Activated CD4-positive, CD25-positive, alpha-beta regulatory T cell (primary cell): ENCODE data around the gene HEATR1.
"Not testable (repeated sequence)": the region's sequence is repeated elsewhere in the genome, so short reads cannot be mapped to it uniquely, and the experiment has no call there.

Source experiments
- DNase-seq, 4 experiments: peaks; one replicate each; lab custom pipeline; 2025; lab: John Stamatoyannopoulos, UW

HEATR1 gene, protein sequence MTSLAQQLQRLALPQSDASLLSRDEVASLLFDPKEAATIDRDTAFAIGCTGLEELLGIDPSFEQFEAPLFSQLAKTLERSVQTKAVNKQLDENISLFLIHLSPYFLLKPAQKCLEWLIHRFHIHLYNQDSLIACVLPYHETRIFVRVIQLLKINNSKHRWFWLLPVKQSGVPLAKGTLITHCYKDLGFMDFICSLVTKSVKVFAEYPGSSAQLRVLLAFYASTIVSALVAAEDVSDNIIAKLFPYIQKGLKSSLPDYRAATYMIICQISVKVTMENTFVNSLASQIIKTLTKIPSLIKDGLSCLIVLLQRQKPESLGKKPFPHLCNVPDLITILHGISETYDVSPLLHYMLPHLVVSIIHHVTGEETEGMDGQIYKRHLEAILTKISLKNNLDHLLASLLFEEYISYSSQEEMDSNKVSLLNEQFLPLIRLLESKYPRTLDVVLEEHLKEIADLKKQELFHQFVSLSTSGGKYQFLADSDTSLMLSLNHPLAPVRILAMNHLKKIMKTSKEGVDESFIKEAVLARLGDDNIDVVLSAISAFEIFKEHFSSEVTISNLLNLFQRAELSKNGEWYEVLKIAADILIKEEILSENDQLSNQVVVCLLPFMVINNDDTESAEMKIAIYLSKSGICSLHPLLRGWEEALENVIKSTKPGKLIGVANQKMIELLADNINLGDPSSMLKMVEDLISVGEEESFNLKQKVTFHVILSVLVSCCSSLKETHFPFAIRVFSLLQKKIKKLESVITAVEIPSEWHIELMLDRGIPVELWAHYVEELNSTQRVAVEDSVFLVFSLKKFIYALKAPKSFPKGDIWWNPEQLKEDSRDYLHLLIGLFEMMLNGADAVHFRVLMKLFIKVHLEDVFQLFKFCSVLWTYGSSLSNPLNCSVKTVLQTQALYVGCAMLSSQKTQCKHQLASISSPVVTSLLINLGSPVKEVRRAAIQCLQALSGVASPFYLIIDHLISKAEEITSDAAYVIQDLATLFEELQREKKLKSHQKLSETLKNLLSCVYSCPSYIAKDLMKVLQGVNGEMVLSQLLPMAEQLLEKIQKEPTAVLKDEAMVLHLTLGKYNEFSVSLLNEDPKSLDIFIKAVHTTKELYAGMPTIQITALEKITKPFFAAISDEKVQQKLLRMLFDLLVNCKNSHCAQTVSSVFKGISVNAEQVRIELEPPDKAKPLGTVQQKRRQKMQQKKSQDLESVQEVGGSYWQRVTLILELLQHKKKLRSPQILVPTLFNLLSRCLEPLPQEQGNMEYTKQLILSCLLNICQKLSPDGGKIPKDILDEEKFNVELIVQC (N-terminal part only)

DNA sequence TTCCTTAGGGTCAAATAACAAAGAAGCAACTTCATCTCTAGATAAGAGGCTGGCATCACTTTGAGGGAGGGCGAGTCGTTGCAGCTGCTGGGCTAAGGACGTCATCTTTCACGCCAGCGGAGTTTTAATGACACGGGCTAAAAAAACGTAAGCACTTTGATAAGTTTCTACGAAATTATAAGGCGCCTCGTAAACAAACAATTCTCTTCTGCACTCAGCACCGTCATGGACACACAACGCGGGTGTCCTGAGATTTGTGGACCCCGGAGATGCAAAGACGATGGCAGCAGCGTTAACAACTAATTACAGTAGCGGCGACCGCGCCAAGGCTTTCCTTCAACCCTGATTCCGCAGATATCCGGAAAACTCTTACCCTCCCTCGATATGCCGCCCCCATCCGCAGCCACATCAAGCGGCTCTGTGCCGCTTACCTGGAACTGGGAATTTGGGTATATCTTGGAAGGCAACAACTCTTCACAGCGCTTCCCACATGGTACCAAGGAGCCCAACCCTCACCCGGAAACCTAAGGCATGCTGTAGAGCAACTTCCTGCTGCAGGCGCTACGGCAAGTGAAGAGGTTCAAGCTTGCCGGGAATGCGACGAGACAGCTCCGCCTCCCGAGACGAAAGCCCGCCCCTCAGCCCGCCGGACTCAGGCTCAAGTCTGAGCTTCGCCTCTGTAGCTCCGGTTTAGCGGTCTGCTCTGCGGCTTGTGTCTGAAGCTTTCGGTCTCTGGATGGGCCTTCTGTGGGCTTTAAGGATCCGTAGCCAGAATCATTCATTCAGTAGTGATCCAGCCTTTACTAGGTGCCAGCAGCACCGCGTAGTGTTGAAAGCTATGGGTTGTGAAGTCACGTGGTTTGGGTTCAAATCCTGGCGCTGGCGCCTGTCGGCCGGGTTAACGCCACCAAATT, at the start of gene HEATR1:
TSS of gene HEATR1 (minus strand) at position 526 of the 914 bp plus-strand sequence. CDS start at position 105, 421 bp downstream.
- peak; percentile 57 to 69 (median 62) for DNase-seq

DNA sequence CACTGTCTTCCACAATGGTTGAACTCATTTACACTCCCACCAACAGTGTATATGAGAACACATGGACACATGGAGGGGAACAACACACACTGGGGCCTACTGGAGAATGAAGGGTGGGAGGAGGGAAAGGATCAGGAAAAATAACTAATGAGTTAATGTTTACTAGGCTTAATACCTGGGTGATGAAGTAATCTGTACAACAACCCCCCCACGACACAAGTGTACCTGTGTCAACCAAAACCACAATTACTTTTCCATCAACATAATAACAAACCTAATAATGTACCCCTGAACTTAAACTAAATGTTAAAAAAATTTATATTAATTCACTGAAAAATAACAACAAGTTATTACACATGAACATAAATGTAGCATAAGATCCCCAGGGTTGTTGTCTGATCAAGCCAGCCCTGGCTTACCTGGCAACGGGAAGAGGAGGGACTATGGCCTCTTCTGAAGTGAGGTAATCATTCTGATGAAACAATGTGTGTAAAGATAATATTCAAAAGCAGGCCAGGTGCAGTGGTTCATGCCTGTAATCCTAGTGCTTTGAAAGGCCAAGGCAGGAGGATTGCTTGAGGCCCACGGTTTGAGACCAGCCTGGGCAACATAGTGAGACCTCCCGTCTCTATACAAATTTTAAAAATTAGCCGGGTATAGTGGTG, 40.8 kb upstream of the HEATR1 start:
- no peak for DNase-seq

DNA sequence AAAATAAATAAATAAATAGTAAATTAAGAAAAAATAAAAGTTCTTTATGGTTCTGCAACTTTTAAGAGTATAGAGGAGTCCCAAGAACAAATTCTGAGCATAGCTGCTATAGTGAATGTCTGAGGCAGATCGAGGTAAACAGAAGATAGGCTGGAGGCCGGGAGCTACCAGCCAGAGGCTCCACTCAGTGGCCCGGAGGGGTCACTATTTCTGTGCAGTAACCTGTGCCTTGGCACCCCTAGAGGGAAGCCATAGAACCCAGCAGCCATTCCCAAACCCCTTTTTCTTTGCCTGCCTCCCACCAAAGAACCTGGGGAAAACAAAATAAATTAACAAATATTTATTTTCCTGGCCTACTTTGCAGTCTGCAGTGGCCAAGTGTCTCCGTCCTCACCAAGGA, 38.4 kb upstream of the HEATR1 start:
- DNase-seq, result no peak

DNA sequence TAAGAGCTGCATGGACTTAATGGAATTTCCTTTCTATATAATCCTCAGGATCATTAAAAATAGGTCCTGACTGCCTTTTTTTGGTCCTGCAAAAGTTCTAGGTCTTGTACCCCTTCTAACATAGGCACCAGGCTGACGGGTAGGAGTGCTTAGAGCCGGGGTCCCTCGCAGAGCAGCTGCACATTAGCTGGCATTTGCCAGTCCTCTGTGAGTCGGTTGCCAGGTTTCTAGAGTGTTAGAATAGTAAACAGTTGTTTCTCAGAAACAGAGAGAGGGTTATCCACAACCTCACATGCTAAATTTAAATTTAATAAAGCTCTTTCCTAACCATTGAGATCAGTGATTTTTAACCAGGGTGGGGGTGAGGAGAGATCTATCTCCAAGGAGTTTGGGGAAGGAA, 35.4 kb upstream of the HEATR1 start:
- DNase-seq, result no peak

DNA sequence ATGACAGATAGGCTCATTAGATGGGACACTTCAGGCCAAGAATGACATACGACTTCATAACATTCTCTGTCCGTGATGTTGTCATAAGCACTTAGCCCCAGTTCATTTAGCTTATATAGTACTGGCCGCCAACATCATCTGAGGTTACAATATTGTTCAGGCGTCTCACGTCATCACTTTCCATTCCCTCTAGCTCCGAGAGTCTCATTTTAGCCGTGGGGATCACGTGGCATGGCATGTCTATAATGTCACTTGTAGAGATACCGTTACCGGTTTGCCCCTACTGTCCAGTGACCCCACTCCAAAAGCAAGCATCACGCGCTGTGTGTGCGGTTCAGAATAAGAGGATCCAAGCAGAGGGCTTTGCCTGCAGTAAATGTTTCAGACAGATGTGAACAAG, 34.6 kb upstream of the HEATR1 start:
- DNase-seq, result no peak

DNA sequence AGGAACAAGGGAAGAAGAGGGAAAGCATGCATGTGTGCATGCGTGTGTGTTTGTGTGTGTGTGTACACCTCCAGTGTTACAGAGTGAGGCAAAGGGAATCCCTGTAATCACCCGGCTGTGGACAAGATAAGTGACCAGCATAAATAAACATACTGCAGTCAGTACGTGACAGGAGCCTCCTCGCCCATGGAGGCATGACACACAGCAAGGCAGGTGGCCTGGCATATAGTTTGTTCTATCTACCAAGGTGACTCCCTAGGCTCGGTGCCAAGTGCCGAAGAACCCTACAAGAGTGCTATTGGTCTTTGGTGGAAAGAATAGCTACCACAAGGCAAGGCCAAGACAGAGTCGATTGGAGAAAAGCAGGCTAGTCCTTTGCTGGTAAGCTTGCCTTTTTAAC, 31.7 kb upstream of the HEATR1 start:
- DNase-seq, result no peak

DNA sequence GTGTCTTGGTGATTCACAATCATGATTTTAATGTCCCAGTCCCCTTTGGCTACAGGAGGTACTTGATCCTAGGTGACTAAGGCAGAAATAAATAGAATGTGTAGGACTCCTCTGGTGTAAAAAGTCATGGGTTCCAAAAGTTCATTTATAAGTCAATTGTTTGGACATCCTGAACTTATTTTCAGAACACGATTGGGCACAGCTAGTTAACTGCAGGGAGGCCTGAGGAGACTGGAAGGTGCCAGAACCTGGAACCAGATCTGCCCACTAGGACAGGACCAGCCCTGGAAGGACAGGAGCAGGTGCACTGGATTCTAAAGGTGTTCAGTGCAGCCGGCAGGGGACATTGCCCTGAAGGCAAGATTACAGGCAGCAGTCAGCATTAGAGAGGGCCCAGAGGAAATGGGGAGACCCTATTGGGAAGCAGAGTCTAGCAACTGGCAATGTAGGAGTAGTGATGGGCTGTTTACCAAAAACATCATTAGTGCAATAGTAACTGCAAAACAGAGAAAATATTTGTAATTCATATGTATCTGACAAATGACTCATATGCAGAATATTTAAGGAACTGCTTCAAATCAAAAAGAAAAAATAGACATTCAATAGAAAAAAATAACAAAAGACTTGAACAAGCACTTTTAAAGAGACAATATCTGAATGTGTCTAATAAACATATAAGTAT, 23.6 kb upstream of the HEATR1 start:
- DNase-seq, result no peak

DNA sequence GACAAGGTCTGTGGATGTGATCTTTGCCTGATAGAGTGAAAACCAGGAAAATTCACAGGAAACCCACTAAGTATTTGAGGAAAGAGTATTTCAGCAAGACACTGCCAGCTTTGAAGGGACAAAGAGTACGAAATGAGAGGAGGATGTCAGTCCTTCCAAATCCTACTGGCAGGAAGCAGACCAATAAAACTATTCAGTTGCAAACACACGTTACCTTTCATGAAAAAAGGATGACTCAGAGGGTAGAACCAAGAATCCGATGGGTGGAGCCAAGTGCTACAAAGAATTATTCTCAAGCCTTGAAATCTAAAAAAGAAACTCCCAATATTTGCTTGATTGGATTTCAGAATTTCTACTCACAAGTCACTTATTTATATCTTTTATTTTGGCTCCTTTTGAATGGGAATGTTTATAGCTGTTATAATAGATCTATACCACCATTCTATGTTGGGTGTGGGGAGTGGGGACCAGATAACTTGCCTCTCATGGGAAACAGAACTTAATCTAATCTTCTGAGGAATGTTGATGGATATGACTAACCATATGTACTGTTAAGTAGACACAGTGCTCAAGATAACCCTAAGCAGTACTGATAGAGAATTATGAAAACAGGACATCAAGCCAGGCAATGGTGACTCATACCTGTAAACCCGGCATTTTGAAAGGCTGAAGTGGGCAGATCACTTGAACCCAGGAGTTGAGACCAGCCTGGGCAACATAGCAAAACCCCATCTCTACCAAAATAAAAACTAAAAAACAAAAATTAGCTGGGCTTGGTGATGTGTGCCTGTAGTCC, 19.3 kb upstream of the HEATR1 start:
- DNase-seq, result no peak

DNA sequence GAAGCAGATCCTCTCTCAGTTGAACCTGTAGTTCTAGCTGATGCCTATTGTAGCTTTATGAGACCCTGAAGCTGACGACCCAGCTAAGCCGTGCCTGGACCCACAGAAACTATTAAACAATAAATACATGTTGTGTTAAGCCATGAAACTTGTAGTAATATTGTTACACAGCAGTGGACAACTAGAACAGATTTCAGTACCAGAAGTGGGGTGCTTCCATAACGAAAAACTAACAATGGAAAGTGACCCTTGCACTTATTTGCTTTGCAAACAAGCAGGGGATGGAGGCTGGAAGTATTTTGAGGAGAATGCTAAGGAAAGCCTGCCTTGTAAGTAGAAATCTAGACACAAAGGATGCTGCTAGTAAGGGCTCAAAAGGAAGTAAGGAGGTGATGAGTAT, 18.1 kb upstream of the HEATR1 start:
- DNase-seq, result no peak

DNA sequence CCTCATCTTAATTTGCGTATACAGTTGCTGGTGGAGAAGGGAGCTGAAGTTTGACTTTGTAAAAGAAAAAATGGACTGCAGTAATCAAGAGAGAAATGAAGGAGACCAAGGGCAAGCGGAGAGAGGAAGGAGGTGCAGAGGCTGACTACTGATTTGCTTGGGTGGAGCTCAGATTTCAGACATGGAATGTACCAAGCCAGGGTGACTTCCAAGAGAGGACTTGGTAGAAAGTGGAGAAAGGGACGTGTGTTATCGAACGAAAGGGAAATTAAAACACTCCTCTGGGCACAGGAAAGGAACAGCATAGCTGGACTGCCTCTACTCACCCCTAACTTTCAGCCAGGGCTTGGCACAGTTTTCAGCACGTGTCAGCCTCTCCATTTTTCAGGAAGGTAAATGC, 15.1 kb upstream of the HEATR1 start:
- no peak for DNase-seq

DNA sequence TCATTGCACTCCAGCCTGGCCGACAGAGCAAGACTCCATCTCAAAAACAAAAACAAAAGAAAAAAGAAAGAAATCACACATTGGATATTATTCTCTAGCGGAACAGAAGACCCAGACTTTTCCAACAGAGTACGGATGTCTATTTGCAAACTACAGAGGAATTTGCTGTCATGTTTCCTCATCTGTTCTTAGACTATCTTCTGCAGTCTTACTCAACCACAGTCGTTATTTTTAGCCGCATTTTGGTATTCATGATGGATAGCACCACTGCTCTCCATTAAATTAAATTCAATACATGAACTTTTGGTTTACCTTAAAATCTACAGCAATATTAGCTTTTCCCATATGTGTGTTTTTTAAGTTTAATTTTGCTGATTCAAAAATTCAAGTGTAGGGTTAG, 14.2 kb upstream of the HEATR1 start:
- no peak for DNase-seq

DNA sequence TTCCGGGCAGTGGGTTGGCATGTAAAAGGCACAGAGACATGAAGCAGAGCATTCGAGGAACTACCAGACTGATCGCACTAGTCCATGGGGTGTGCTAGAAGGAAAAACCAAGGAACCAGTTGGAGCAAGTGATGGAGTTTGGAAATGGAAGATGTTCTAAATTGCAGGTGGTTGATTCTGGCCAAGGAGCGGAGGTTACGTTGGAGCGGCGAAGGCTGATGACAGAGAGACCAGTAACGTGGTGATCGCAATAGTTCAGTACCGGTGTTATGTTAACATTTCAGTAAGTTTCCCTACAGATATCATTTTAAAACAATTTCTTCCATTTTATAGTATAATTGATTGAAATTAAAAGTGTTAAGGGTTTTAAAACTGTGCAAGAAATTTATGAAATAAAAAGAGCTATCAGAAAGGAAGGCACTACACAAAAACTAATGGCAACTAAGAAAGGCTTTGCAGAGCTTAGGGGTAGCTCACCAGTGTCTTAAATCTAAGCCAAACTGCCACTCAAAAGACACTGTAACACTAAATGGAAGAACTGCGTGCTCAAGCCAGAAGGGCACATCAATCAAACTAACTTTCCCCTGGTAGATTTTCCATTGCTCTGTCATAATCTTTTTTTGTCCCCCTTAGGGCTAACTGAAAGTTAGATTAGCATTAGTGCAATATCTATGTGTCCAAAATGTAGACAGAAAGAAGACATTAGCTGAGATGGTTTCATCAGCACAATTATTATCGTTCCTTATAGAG, 11.3 kb upstream of the HEATR1 start:
- DNase-seq, result no peak

DNA sequence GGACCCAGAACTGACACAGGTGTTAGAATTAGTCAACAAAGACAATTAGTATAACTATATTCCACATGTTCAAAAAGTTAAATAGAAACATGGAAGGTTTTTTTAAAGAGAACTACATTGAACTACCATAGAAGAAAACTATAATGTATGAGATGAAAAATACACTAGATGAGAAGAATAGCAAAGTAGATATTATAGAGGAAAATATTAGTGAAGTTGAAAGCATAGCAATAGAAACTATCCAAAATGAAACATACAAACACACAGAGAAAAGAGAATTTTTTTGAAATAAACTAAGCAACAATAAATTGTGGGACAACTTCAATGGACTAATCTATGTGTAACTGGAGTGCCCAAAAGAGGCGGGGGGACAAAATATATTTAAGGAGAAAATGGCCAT, 8.0 kb upstream of the HEATR1 start:
- DNase-seq, result no peak

DNA sequence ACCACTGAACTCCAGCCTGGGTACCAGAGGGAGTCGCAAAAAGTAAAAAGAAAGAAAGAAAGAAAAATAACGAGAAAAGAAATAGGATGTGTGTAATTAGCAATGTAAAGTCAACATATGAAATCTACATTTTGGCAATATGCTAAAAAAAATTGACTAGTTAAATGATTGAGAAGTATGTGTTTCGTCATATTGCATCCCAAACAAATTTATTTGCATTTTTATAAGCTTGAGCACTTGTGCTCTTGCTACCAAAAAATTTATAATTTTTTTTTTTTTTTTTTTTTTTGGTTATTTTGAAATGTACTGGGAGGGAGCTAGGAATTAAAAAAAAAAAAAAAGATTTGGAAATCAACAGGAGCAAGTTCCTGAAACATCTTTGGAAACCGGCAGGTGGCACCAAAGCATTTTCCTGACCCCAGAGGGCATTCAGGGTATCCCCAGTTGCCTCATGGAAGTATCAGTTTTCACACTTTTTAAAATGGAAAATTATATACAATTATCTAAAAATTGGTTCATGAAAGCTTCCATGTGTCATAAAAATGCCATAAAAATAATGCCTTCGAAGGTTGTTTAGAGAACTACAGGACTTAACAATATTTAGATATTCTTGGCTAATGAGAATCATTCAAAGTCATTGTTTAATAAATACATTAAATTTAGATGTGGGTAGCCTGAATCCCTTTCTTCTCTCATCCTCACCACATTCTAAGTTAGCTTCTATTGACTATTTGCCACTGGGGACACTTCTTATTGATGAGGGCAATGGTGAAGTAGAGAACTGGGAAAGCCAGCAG, 4.8 kb upstream of the HEATR1 start:
- no peak for DNase-seq

DNA sequence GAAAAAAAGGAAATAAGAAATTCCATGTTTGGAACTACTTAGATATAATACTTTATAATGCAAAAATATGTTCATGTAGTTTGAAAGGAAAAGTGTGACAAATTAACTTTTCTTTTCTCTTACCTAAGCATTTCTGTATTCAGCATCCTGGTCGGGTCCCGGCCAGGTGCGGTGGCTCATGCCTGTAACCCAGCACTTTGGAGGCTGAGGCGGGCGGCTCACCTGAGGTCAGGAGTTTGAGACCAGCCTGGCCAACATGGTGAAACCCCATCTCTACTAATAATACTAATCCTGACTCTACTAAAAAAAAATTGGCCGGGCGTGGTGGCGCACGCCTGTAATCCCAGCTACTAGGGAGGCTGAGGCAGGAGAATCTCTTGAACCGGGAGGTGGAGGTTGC, 3.3 kb upstream of the HEATR1 start:
- not testable (repeated sequence) for DNase-seq

DNA sequence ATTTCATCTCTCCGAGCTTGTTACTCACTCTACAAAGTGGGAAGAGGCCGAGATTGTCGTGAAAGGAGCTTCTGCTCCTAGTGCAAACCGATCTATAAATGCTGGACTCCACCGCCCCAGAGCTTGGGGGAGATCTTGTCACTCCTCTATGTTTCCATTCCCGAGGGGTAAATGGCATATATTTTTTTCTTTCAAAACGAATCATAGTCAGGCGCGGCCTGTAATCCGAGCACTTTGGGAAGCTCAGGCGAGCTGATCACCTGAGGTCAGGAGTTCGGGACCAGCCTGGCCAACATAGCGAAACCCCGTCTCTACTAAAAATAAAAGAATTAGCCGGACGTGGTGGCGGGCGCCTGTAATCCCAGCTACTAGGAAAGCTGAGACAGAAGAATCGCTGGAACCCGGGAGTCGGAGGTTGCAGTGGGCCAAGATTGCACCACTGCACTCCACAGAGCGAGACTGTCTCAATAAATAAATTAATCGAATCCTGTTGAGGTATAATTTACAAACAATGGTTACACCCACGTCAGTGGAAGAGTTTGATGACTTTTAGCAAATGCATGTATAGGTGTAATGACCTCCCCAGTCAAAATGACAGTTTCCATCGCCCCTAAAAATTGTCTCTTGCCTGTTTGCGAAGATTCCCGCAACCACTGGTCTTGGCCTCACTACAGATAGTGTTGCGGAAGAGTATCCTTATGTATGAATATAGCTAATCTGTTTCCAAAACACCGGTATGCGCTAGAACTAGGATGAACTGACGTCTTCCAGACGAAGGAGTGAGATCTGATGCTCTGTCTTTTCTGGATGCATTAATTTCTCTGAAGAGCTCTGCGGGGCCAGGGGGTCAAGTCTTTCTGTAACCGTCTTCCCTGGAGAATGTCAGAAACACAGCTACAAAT, 840 bp upstream of the HEATR1 start:
- DNase-seq, result no peak

DNA sequence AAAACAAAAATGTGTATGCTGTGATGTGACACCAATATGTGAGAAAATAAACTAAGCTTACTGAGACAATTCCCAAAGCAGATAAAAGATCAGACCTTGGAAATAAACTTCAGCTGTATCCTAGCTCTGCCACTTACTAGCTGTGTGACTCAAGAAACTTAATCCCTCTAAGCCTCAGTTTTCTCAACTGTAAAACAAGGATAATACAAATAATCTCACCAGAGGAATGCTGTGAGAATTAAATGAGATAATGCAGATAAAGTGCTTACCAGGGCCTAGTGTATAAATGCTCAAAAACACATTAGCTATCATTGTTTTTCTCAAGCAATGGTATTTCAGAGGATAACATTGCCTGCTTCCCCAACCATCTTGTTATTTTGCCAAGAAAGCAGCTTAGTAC, 2.1 kb downstream of the HEATR1 start:
- DNase-seq, result no peak
